Caco-2 (cell line): ENCODE measurements around the gene NAA60. TPM values are rescaled to one million over a fixed set of nuclear protein-coding genes. Genes with fewer than 3 reads are reported as not detected.

ENCODE experiments used
- BruUV-seq: library from RNA; stranded (reverse); fragments of 400-500 nt; replicated peaks from 2 replicates; lab custom pipeline; 2021; lab: Mats Ljungman, UMichigan
- CTCF ChIA-PET: fragments of 300-600 bp; sonication (Branson Sonifier 250); formaldehyde crosslinking; loops from one replicate; lab custom pipeline; 2022; ENCODE audit warnings: antibody characterized with exemption; lab: Charles Lee
- POLR2A ChIA-PET: fragments of 300-600 bp; sonication (Branson Sonifier 250); formaldehyde crosslinking; loops from one replicate; lab custom pipeline; 2022; ENCODE audit warnings: antibody characterized with exemption; lab: Charles Lee
- DNase-seq, 2 experiments: peaks; one replicate each; pipeline versions ENCODE4 v3.0.0 to v3.0.0-alpha.2; 2020 to 2022
- H3K27me3 ChIP-seq: replicated peaks from 2 replicates; pipeline ENCODE4 v1.6.0; 2011; ENCODE audit warnings: low read length; ENCODE audit not compliant: control insufficient read depth, insufficient read depth
- H3K36me3 ChIP-seq: 2 replicates; pipeline ENCODE4 v1.5.1; 2011; ENCODE audit warnings: low read length; ENCODE audit not compliant: control insufficient read depth, insufficient read depth
- H3K4me1 ChIP-seq: fragments of 250-450 bp; sonication (Bioruptor Pico); 2 replicates; pipeline ENCODE4 v1.5.1; 2020; ENCODE audit warnings: mild to moderate bottlenecking
- H3K4me3 ChIP-seq: 2 replicates; pipeline ENCODE4 v1.5.1; 2011; ENCODE audit warnings: low read depth, mild to moderate bottlenecking, control low read depth, low read length
- H3K9me3 ChIP-seq: fragments of 250-450 bp; sonication (Bioruptor Pico); 2 replicates; pipeline ENCODE4 v1.5.1; 2020; ENCODE audit warnings: mild to moderate bottlenecking, moderate library complexity
- H3K27ac Mint-ChIP-seq: one replicate; pipeline ENCODE4 v1.8.0; 2022; ENCODE audit warnings: mixed read lengths; ENCODE audit not compliant: unreplicated experiment
- H3K27me3 Mint-ChIP-seq: one replicate; pipeline ENCODE4 v1.8.0; 2022; ENCODE audit warnings: mixed read lengths; ENCODE audit not compliant: insufficient read depth, unreplicated experiment
- H3K36me3 Mint-ChIP-seq: one replicate; pipeline ENCODE4 v1.8.0; 2022; ENCODE audit warnings: mild to moderate bottlenecking, mixed read lengths; ENCODE audit not compliant: insufficient read depth, unreplicated experiment
- H3K4me1 Mint-ChIP-seq: one replicate; pipeline ENCODE4 v1.8.0; 2022; ENCODE audit warnings: low read depth, mixed read lengths; ENCODE audit not compliant: unreplicated experiment
- H3K4me3 Mint-ChIP-seq: one replicate; pipeline ENCODE4 v1.8.0; 2022; ENCODE audit warnings: mild to moderate bottlenecking, moderate library complexity, mixed read lengths; ENCODE audit not compliant: unreplicated experiment
- H3K9me3 Mint-ChIP-seq: one replicate; pipeline ENCODE4 v1.8.0; 2022; ENCODE audit warnings: mixed read lengths; ENCODE audit not compliant: unreplicated experiment
- CTCF ChIP-seq, 2 experiments: fragments of 200-600 bp in 1 of 2; IDR thresholded peaks; 1 replicate in 1 of 2; 2 replicates in 1 of 2; pipeline versions ENCODE4 v1.5.1 to v1.8.0; 2011 to 2022; ENCODE audit warnings: antibody characterized with exemption in 1 of 2, control low read depth in 1 of 2, inconsistent platforms in 1 of 2, low read depth in 1 of 2, low read length in 1 of 2, mild to moderate bottlenecking in 1 of 2, moderate library complexity in 1 of 2; ENCODE audit not compliant: insufficient read depth in 1 of 2, severe bottlenecking in 1 of 2, unreplicated experiment in 1 of 2
- intact Hi-C: fragments of 100-400 bp; cut with micrococcal nuclease; formaldehyde crosslinking; loops from one replicate; pipeline ENCODE4 v1.10.0; 2022; ENCODE audit not compliant: unreplicated experiment
- total RNA-seq: library from RNA; stranded (reverse); gene quantifications from 2 replicates; pipeline ENCODE4 v1.2.3, GENCODE V29; 2022

NAA60 gene
- total RNA-seq, 1 experiment from 2014 or later = 92.8 TPM

GRCh38 chr16:3495176-3495575 lies 51.7 kb downstream of the NAA60 start, which contains the start of gene C16orf90:
C16orf90 (minus strand) TSS chr16:3495489; CDS start chr16:3495421, 68 bp downstream.
- intact Hi-C loops = no loop called here
- Mint-ChIP-seq H3K36me3 (peaks cover 19% of the 10 kb centered on the region), H3K4me1 (no peaks in the 10 kb centered on the region), H3K27ac (no peak within 1 kb of the TSS), H3K9me3 (no peaks in the 10 kb centered on the region), H3K4me3 (no peak within 1 kb of the TSS), H3K27me3 (no peaks in the 10 kb centered on the region)
- Histone ChIP-seq H3K27me3 (no peaks in the 10 kb centered on the region), H3K4me1 (no peaks in the 10 kb centered on the region), H3K36me3 (no peaks in the 10 kb centered on the region), H3K9me3 (no peaks in the 10 kb centered on the region), H3K4me3 (no peak within 1 kb of the TSS)
- no peak for DNase-seq
- ChIA-PET CTCF (no interaction called here), POLR2A (no interaction called here)
- no TSS peak for BruUV-seq
- TF ChIP-seq CTCF (IDR thresholded peaks at IDR 0.05; ENCODE audit: insufficient read depth in 1 of 2, low read depth in 1 of 2, low read length in 1 of 2, severe bottlenecking in 1 of 2, unreplicated experiment in 1 of 2) = no peak

GRCh38 chr16:3496386-3496785 lies 52.9 kb downstream of the NAA60 start:
- no peak for TF ChIP-seq CTCF (IDR thresholded peaks at IDR 0.05; ENCODE audit: insufficient read depth in 1 of 2, low read depth in 1 of 2, low read length in 1 of 2, severe bottlenecking in 1 of 2, unreplicated experiment in 1 of 2)
- no peak overlapping the region for H3K4me3 Mint-ChIP-seq
- H3K4me3 ChIP-seq = no peak overlapping the region
- H3K36me3 Mint-ChIP-seq = peaks cover 12% of the 10 kb centered on the region
- intact Hi-C loops = no loop called here
- no peak for DNase-seq
- H3K4me1 Mint-ChIP-seq = no peaks in the 10 kb centered on the region
- ChIA-PET CTCF (no interaction called here), POLR2A (no interaction called here)
- no peak overlapping the region for H3K27ac Mint-ChIP-seq
- BruUV-seq = no TSS peak
- no peaks in the 10 kb centered on the region for H3K27me3 Mint-ChIP-seq
- no peaks in the 10 kb centered on the region for H3K27me3 ChIP-seq
- no peaks in the 10 kb centered on the region for H3K9me3 ChIP-seq
- no peaks in the 10 kb centered on the region for H3K36me3 ChIP-seq
- no peaks in the 10 kb centered on the region for H3K9me3 Mint-ChIP-seq
- no peaks in the 10 kb centered on the region for H3K4me1 ChIP-seq

GRCh38 chr16:3497771-3498170 lies 54.3 kb downstream of the NAA60 start:
- Histone ChIP-seq H3K9me3 (no peaks in the 10 kb centered on the region), H3K36me3 (no peaks in the 10 kb centered on the region), H3K4me1 (no peaks in the 10 kb centered on the region), H3K4me3 (no peak overlapping the region), H3K27me3 (no peaks in the 10 kb centered on the region)
- H3K27me3 Mint-ChIP-seq = no peaks in the 10 kb centered on the region
- intact Hi-C loops = no loop called here
- ChIA-PET CTCF (no interaction called here), POLR2A (no interaction called here)
- BruUV-seq = no TSS peak
- no peak for TF ChIP-seq CTCF (IDR thresholded peaks at IDR 0.05; ENCODE audit: insufficient read depth in 1 of 2, low read depth in 1 of 2, low read length in 1 of 2, severe bottlenecking in 1 of 2, unreplicated experiment in 1 of 2)
- no peak overlapping the region for H3K27ac Mint-ChIP-seq
- H3K4me1 Mint-ChIP-seq = no peaks in the 10 kb centered on the region
- no peak for DNase-seq
- no peak overlapping the region for H3K4me3 Mint-ChIP-seq
- H3K36me3 Mint-ChIP-seq = no peaks in the 10 kb centered on the region
- no peaks in the 10 kb centered on the region for H3K9me3 Mint-ChIP-seq
